H1 (cell line): Measurements from ENCODE around the gene PDE1C. TPM values are rescaled to one million over a fixed set of nuclear protein-coding genes. Genes with fewer than 3 reads are reported as not detected.

Experiments
- CTCF ChIA-PET: fragments of 300-600 bp; sonication (Branson Sonifier 250); formaldehyde crosslinking; loops from one replicate; lab custom pipeline; 2021; ENCODE audit not compliant: partially characterized antibody; lab: Charles Lee
- POLR2A ChIA-PET: fragments of 300-600 bp; sonication (Branson Sonifier 250); formaldehyde crosslinking; loops from one replicate; lab custom pipeline; 2021; ENCODE audit warnings: inconsistent platforms; ENCODE audit not compliant: partially characterized antibody; lab: Charles Lee
- DNase-seq, 2 experiments: peaks; one replicate each; pipeline versions ENCODE4 v3.0.0 to v3.0.0-alpha.2; 2010 to 2022; ENCODE audit warnings: low spot score in 2 of 2, low read depth in 1 of 2, mixed read lengths in 1 of 2
- FAIRE-seq: peaks from 2 replicates; lab custom pipeline; 2011; peaks lifted over from hg19 to GRCh38; lab: Jason Lieb, UNC
- H2AFZ ChIP-seq: 2 replicates; pipeline ENCODE4 v1.8.1; 2012; ENCODE audit warnings: low read length, inconsistent platforms
- H2AK5ac ChIP-seq: 2 replicates; pipeline ENCODE4 v1.6.1; 2013; ENCODE audit warnings: low read depth, low read length
- H2BK120ac ChIP-seq: replicated peaks from 2 replicates; pipeline ENCODE3; 2013; ENCODE audit warnings: low read depth, low read length, inconsistent platforms
- H2BK12ac ChIP-seq: 2 replicates; pipeline ENCODE4 v1.6.1; 2013; ENCODE audit warnings: low read depth, low read length
- H2BK15ac ChIP-seq: 2 replicates; pipeline ENCODE4 v1.6.1; 2013; ENCODE audit warnings: low read length
- H2BK20ac ChIP-seq: 2 replicates; pipeline ENCODE4 v1.6.1; 2013; ENCODE audit warnings: low read length
- H2BK5ac ChIP-seq: 2 replicates; pipeline ENCODE4 v1.6.1; 2013; ENCODE audit warnings: low read depth, low read length
- H3K14ac ChIP-seq: 2 replicates; pipeline ENCODE4 v1.6.1; 2013; ENCODE audit warnings: inconsistent platforms; ENCODE audit not compliant: insufficient read length
- H3K18ac ChIP-seq: 2 replicates; pipeline ENCODE4 v1.6.1; 2013; ENCODE audit warnings: low read length; ENCODE audit errors: extremely low read depth
- H3K23ac ChIP-seq: 2 replicates; pipeline ENCODE4 v1.6.1; 2013; ENCODE audit warnings: inconsistent platforms; ENCODE audit not compliant: insufficient read length
- H3K23me2 ChIP-seq: 2 replicates; pipeline ENCODE4 v1.6.1; 2013; ENCODE audit warnings: low read depth, low read length
- H3K27ac ChIP-seq: 2 replicates; pipeline ENCODE4 v1.6.1; 2011; ENCODE audit warnings: low read depth, low read length, inconsistent platforms
- H3K27me3 ChIP-seq, 4 experiments: replicated peaks in 1 of 4; 1 replicate in 1 of 4; 2 replicates in 3 of 4; pipeline versions ENCODE4 v1.6.1 to v1.8.1; 2011 to 2013; ENCODE audit warnings: low read length in 3 of 4, mild to moderate bottlenecking in 3 of 4, inconsistent platforms in 2 of 4, mixed read lengths in 2 of 4, moderate library complexity in 1 of 4; ENCODE audit not compliant: control insufficient read depth in 3 of 4, insufficient read depth in 3 of 4; ENCODE audit errors: extremely low read depth in 1 of 4
- H3K36me3 ChIP-seq, 4 experiments: 2 replicates each; pipeline versions ENCODE4 v1.6.1 to v1.8.1; 2011 to 2013; ENCODE audit warnings: mild to moderate bottlenecking in 4 of 4, low read length in 3 of 4, moderate library complexity in 2 of 4, control low read depth in 1 of 4, inconsistent platforms in 1 of 4; ENCODE audit not compliant: insufficient read depth in 4 of 4, control insufficient read depth in 2 of 4
- H3K4ac ChIP-seq: replicated peaks from 2 replicates; pipeline ENCODE3; 2013; ENCODE audit warnings: low read length, low read depth, mixed read lengths, inconsistent platforms; ENCODE audit not compliant: insufficient read length
- H3K4me1 ChIP-seq, 4 experiments: replicated peaks in 1 of 4; 1 replicate in 1 of 4; 2 replicates in 3 of 4; pipeline versions ENCODE4 v1.6.1 to v1.8.1; 2011 to 2013; ENCODE audit warnings: low read length in 3 of 4, inconsistent platforms in 2 of 4, mixed read lengths in 1 of 4; ENCODE audit not compliant: insufficient read depth in 4 of 4, control insufficient read depth in 3 of 4
- H3K4me2 ChIP-seq, 2 experiments: 2 replicates each; pipeline versions ENCODE4 v1.6.1 to v1.8.1; 2011 to 2013; ENCODE audit warnings: low read depth in 2 of 2, low read length in 2 of 2, control low read depth in 1 of 2, inconsistent platforms in 1 of 2, mild to moderate bottlenecking in 1 of 2; ENCODE audit not compliant: insufficient read depth in 1 of 2
- H3K4me3 ChIP-seq, 4 experiments: fragments of 200-600, 300-600 bp in 1 of 4; sonication (generic), shearing (Covaris generic), sonication (Bioruptor Twin) in 1 of 4; 2 replicates each; pipeline versions ENCODE4 v1.5.1 to v1.8.1; 2011 to 2016; ENCODE audit warnings: low read length in 4 of 4, low read depth in 3 of 4, control low read depth in 2 of 4, inconsistent platforms in 2 of 4, mild to moderate bottlenecking in 2 of 4, mixed read lengths in 1 of 4, moderate library complexity in 1 of 4; ENCODE audit not compliant: insufficient read depth in 2 of 4; ENCODE audit errors: extremely low read depth in 1 of 4
- H3K56ac ChIP-seq: replicated peaks from 2 replicates; pipeline ENCODE3; 2013; ENCODE audit warnings: low read depth, mild to moderate bottlenecking, mixed read lengths, low read length, inconsistent platforms; ENCODE audit not compliant: insufficient read length
- H3K79me1 ChIP-seq: 2 replicates; pipeline ENCODE4 v1.6.1; 2013; ENCODE audit warnings: low read depth, low read length, control low read depth
- H3K79me2 ChIP-seq, 2 experiments: 2 replicates each; pipeline versions ENCODE4 v1.6.1 to v1.8.1; 2012 to 2013; ENCODE audit warnings: low read length in 2 of 2, mild to moderate bottlenecking in 2 of 2, inconsistent platforms in 1 of 2; ENCODE audit not compliant: insufficient read depth in 2 of 2, control insufficient read depth in 1 of 2
- H3K9ac ChIP-seq, 4 experiments: replicated peaks in 1 of 4; 1 replicate in 1 of 4; 2 replicates in 3 of 4; pipeline versions ENCODE4 v1.6.1 to v1.8.1; 2011 to 2013; ENCODE audit warnings: low read depth in 3 of 4, low read length in 3 of 4, control low read depth in 2 of 4, mild to moderate bottlenecking in 2 of 4, moderate library complexity in 2 of 4, inconsistent platforms in 1 of 4; ENCODE audit errors: extremely low read depth in 1 of 4
- H3K9me3 ChIP-seq, 2 experiments: 2 replicates each; pipeline versions ENCODE4 v1.6.1 to v1.8.1; 2012 to 2013; ENCODE audit warnings: mild to moderate bottlenecking in 2 of 2, moderate library complexity in 2 of 2, control low read depth in 1 of 2, inconsistent platforms in 1 of 2, low read depth in 1 of 2, low read length in 1 of 2, mixed read lengths in 1 of 2; ENCODE audit not compliant: insufficient read depth in 2 of 2
- H4K20me1 ChIP-seq, 2 experiments: replicated peaks in 1 of 2; 2 replicates each; pipeline versions ENCODE3 to v1.8.1; 2011 to 2013; ENCODE audit warnings: inconsistent platforms in 2 of 2, low read length in 2 of 2, mild to moderate bottlenecking in 1 of 2; ENCODE audit not compliant: insufficient read depth in 2 of 2, control insufficient read depth in 1 of 2
- H4K5ac ChIP-seq: 2 replicates; pipeline ENCODE4 v1.6.1; 2013; ENCODE audit warnings: low read length, low read depth, mixed read lengths, inconsistent platforms; ENCODE audit not compliant: insufficient read length
- H4K8ac ChIP-seq: 2 replicates; pipeline ENCODE4 v1.8.0; 2013; ENCODE audit warnings: mild to moderate bottlenecking, moderate library complexity, low read length, inconsistent platforms; ENCODE audit not compliant: insufficient read depth; ENCODE audit errors: extremely low read depth
- H4K91ac ChIP-seq: replicated peaks from 2 replicates; pipeline ENCODE3; 2013; ENCODE audit warnings: low read length, mixed read lengths, inconsistent platforms; ENCODE audit not compliant: insufficient read length
- NRF1 ChIP-seq: IDR thresholded peaks from 2 replicates; pipeline ENCODE4 v1.6.1; 2011; ENCODE audit warnings: mild to moderate bottlenecking, low read depth, low read length, improper control_type of control experiment
- RXRA ChIP-seq: IDR thresholded peaks from 2 replicates; pipeline ENCODE4 v1.6.1; 2011; ENCODE audit warnings: low read depth, mild to moderate bottlenecking, low read length, moderate library complexity; ENCODE audit not compliant: insufficient read depth
- WGBS, 2 experiments: shearing (Covaris generic) in 1 of 2; methylation state at CpG; one replicate each; pipeline versions ENCODE4 v1.1.6 to v1.1.7; 2013 to 2015; ENCODE audit warnings: low lambda C conversion rate in 2 of 2, mixed read lengths in 2 of 2, inconsistent platforms in 1 of 2, low coverage in 1 of 2, missing lambda C conversion rate in 1 of 2; ENCODE audit not compliant: insufficient replicate concordance in 2 of 2, insufficient coverage in 1 of 2, insufficient read length in 1 of 2; ENCODE audit errors: extremely low coverage in 1 of 2, missing lambda C conversion rate in 1 of 2; 5-methylcytosine and 5-hydroxymethylcytosine counted together
- polyA plus RNA-seq, 7 experiments: library from polyadenylated mRNA; depleted of rRNA in 3 of 7; stranded (reverse) in 5 of 7; unstranded in 2 of 7; fragments of >200 nt in 5 of 7; fragments of 200-250 nt in 2 of 7; gene quantifications; 1 replicate in 5 of 7; 2 replicates in 1 of 7; 4 replicates in 1 of 7; pipeline versions ENCODE4 v1.2.1 to v1.2.3, GENCODE V29; 2011 to 2013; ENCODE audit warnings: missing spikeins in 2 of 7, mixed read lengths in 2 of 7
- total RNA-seq: library from RNA; stranded (reverse); fragmentation: NEBNext Ultra II Directional; extraction: Animal tissue kit (Norgen Biotek cat#: 25700); gene quantifications from 2 replicates; pipeline ENCODE4 v1.2.1, GENCODE V29; 2021

The PDE1C gene
- total and polyA plus RNA-seq, 2 of the 8 experiments (the other 6 are each of a cell fraction or from before 2014, with no cell fraction given) = 0.11 to 1.1 TPM

GRCh38 chr7:32036557-32036956 lies 33.6 kb downstream of the PDE1C start:
- H3K23ac ChIP-seq = no peak overlapping the region
- no peak for FAIRE-seq
- CTCF ChIA-PET = interaction anchor here (5.3 kb wide), 1 partner anchor 222 kb away, joined by 17 read pairs; no protein-coding TSS in a partner anchor

More at GRCh38 chr7:32036557-32036956, 33.6 kb downstream of the PDE1C start:
- Histone ChIP-seq H2BK20ac (no peak overlapping the region), H3K14ac (no peak overlapping the region), H3K9ac (no peak overlapping the region), H3K36me3 (no peaks in the 10 kb centered on the region), H2AK5ac (no peak overlapping the region), H3K27ac (no peak overlapping the region), H3K4me3 (no peak overlapping the region), H2BK5ac (no peak overlapping the region), H2BK120ac (no peak overlapping the region), H2BK12ac (no peak overlapping the region), H3K9me3 (0 out of 4 replicates have a peak, but pooled peaks cover 2 to 11% of the 10 kb centered on the region in 2 experiments), H3K18ac (no peak overlapping the region), H3K23me2 (no peaks in the 10 kb centered on the region; the same call in 1 of the 2 replicates), H3K79me1 (no peaks in the 10 kb centered on the region), H3K4ac (no peak overlapping the region), H2AFZ (no peak overlapping the region), H4K20me1 (no peaks in the 10 kb centered on the region), H3K56ac (no peak overlapping the region), H4K5ac (no peak overlapping the region), H4K8ac (no peak overlapping the region), H3K4me1 (no peaks in the 10 kb centered on the region), H3K27me3 (no peaks in the 10 kb centered on the region), H2BK15ac (no peak overlapping the region), H3K79me2 (no peaks in the 10 kb centered on the region), H3K4me2 (no peak overlapping the region), H4K91ac (no peak overlapping the region)
- TF ChIP-seq NRF1 (no peak), RXRA (no peak)
- WGBS, 2 experiments = 69% methylated on average over 2 of the region's 2 CpGs; no CpG with 5 or more reads in 1 of the 2 experiments
- POLR2A ChIA-PET = no interaction called here
- no peak for DNase-seq
